Neutrophil (primary cell): Measurements from ENCODE around the gene SPINK14.

Experiments
- H3K27ac ChIP-seq: fragments of 200-600 bp; sonication (generic); 2 replicates; pipeline ENCODE4 v1.5.1; 2016; ENCODE audit warnings: mild to moderate bottlenecking, moderate library complexity
- H3K27me3 ChIP-seq: fragments of 200-600 bp; sonication (generic); 2 replicates; pipeline ENCODE4 v1.6.0; 2016; ENCODE audit warnings: mild to moderate bottlenecking
- H3K36me3 ChIP-seq: fragments of 200-600 bp; sonication (generic); 2 replicates; pipeline ENCODE4 v1.5.1; 2017
- H3K4me1 ChIP-seq, 2 experiments: fragments of 200-600 bp in 1 of 2; sonication (generic) in 1 of 2; 1 replicate in 1 of 2; 2 replicates in 1 of 2; pipeline versions ENCODE4 v1.5.1 to v1.6.1; 2013 to 2016; ENCODE audit warnings: low read depth in 1 of 2, low read length in 1 of 2, mild to moderate bottlenecking in 1 of 2, moderate library complexity in 1 of 2; ENCODE audit not compliant: control insufficient read depth in 1 of 2, insufficient read depth in 1 of 2
- H3K4me3 ChIP-seq, 2 experiments: fragments of 200-600 bp in 1 of 2; sonication (generic) in 1 of 2; 1 replicate in 1 of 2; 2 replicates in 1 of 2; pipeline ENCODE4 v1.5.1; 2013 to 2016; ENCODE audit warnings: low read depth in 1 of 2, low read length in 1 of 2, mild to moderate bottlenecking in 1 of 2, moderate library complexity in 1 of 2
- H3K9me3 ChIP-seq: fragments of 200-600 bp; sonication (generic); 2 replicates; pipeline ENCODE4 v1.5.1; 2016
- TF ChIP-seq, protein P1 (sequence below): fragments of 200-600 bp; sonication (generic); IDR thresholded peaks from 2 replicates; pipeline ENCODE4 v1.5.1; 2016; ENCODE audit warnings: antibody characterized with exemption

The SPINK14 gene

DNA sequence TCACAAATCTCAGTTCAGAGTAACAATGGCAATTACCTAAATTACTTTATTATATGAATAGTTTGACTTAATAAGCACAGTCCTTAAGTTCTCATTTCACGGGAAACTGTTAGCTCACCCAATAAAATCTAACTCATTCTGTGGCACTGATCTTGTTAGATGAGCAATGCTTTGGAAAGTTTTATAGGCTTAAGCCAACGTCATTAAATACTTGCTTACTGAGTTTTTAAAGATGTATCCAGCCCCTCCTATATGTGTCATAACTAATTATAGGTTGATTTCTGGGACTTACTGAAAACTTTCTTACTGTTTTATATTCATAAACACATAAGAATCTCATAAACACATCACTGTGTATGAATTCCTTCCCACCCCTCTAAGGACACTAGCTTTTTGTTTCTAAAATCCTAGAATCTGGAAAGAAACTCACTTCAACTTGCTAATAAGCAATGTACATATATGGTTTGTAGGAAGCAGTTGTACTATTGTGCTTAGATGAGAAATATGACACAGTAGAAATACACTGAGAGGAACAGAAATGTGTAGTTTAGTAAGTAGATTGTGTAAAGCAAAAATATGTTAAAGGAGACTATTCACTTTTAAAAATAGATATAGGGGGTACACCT is 55.9 kb downstream of the SPINK14 start:
- Histone ChIP-seq H3K27me3 (no peaks in the 10 kb centered on the region), H3K36me3 (no peaks in the 10 kb centered on the region), H3K4me1 (no peaks in the 10 kb centered on the region), H3K4me3 (no peak overlapping the region), H3K27ac (no peak overlapping the region), H3K9me3 (no peaks in the 10 kb centered on the region)
- TF ChIP-seq, protein P1, sequence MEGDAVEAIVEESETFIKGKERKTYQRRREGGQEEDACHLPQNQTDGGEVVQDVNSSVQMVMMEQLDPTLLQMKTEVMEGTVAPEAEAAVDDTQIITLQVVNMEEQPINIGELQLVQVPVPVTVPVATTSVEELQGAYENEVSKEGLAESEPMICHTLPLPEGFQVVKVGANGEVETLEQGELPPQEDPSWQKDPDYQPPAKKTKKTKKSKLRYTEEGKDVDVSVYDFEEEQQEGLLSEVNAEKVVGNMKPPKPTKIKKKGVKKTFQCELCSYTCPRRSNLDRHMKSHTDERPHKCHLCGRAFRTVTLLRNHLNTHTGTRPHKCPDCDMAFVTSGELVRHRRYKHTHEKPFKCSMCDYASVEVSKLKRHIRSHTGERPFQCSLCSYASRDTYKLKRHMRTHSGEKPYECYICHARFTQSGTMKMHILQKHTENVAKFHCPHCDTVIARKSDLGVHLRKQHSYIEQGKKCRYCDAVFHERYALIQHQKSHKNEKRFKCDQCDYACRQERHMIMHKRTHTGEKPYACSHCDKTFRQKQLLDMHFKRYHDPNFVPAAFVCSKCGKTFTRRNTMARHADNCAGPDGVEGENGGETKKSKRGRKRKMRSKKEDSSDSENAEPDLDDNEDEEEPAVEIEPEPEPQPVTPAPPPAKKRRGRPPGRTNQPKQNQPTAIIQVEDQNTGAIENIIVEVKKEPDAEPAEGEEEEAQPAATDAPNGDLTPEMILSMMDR: no peak
